ENCODE data around the gene NTN1.

DNA sequence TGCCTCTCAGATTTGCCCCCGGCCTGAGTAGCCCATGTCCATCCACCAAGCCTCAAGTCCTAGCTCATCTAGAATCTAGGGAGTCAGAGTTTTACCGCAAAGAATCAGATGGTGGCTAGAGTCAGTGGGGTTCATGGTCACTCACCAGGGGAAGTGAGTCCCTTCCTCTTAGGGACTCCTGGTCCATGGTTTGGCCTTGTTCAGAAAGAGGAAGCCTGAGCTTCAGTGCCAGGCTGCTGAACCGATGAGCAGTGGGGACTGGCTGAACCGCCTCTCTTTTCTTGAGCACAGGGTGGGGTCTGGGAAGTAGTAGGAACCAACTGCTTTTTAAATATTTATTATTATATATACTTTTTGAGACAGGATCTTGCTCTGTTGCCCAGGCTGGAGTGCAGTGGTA, 160.3 kb downstream of the NTN1 start:
- TF ChIP-seq EZH2phosphoT487 (IDR thresholded peaks at IDR 0.05) (no peak), CTCF (IDR thresholded peaks at IDR 0.05) (no peak)
